ENCODE measurements around the gene SEMA3D.

SEMA3D gene

DNA sequence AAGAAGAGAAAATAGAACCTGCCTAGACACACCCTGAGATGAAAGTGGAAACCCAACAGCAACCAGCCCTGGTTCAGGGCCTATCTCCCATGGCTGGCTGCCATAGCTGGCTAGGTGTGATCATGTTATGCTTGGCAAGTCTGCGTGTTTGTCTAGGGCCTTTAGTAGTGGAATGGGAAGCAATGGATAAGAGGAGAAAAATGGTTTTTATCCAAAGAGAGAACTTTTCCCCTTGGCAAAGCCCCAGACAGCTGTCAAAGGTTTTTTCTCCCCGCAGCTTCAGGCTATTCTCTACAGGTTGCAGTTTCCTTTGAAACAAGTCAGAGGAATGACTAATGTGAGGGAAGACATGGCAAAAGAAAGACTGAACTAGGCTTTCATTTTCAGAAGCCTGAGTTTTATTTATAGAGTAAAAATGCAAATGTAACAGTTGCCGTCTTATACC lies 161.5 kb downstream of the SEMA3D start:
- no peaks in the 10 kb centered on the region for H3K9me3 ChIP-seq (ENCODE audit: control insufficient read depth, low read length)
- H3K36me3 ChIP-seq (ENCODE audit: control insufficient read depth, insufficient read depth, low read length): no peaks in the 10 kb centered on the region
- H3K4me3 ChIP-seq (ENCODE audit: insufficient read depth, low read depth, low read length): no peak overlapping the region
- H3K27me3 ChIP-seq (ENCODE audit: control insufficient read depth, insufficient read depth, low read length, poor library complexity, severe bottlenecking): no peaks in the 10 kb centered on the region
- 82 to 92% methylated on average over 3 of the region's 3 CpGs for WGBS, 2 experiments
- H3K4me1 ChIP-seq (ENCODE audit: control insufficient read depth, insufficient read depth, low read length): no peaks in the 10 kb centered on the region
- no peak overlapping the region for H3K27ac ChIP-seq (ENCODE audit: insufficient read depth, low read depth, low read length, poor library complexity, severe bottlenecking)

DNA sequence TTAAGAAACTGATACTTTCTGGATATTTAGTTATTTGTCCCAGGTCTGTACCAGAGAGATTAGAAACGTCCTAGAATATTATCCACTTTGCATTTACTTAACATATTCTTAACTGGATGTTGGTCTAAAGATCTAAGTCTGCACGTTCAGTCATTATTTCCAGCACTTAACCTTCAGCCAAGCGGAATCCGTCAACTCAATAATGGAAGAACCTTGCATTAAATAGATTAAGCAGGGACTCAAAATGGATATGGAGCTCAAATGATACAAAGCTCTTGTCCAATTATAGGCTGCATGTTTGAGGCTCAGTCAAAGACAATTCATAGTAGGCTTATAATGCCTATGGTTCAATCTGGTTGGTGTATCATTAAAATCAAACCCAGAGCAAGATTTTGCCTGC lies 162.9 kb downstream of the SEMA3D start:
- no peaks in the 10 kb centered on the region for H3K9me3 ChIP-seq (ENCODE audit: control insufficient read depth, low read length)
- no peaks in the 10 kb centered on the region for H3K27me3 ChIP-seq (ENCODE audit: control insufficient read depth, insufficient read depth, low read length, poor library complexity, severe bottlenecking)
- H3K36me3 ChIP-seq (ENCODE audit: control insufficient read depth, insufficient read depth, low read length): no peaks in the 10 kb centered on the region
- no peaks in the 10 kb centered on the region for H3K4me1 ChIP-seq (ENCODE audit: control insufficient read depth, insufficient read depth, low read length)
- no peak overlapping the region for H3K4me3 ChIP-seq (ENCODE audit: insufficient read depth, low read depth, low read length)
- no peak overlapping the region for H3K27ac ChIP-seq (ENCODE audit: insufficient read depth, low read depth, low read length, poor library complexity, severe bottlenecking)
- WGBS, 2 experiments: 96% methylated on average over 3 to 4 of the region's 4 CpGs

DNA sequence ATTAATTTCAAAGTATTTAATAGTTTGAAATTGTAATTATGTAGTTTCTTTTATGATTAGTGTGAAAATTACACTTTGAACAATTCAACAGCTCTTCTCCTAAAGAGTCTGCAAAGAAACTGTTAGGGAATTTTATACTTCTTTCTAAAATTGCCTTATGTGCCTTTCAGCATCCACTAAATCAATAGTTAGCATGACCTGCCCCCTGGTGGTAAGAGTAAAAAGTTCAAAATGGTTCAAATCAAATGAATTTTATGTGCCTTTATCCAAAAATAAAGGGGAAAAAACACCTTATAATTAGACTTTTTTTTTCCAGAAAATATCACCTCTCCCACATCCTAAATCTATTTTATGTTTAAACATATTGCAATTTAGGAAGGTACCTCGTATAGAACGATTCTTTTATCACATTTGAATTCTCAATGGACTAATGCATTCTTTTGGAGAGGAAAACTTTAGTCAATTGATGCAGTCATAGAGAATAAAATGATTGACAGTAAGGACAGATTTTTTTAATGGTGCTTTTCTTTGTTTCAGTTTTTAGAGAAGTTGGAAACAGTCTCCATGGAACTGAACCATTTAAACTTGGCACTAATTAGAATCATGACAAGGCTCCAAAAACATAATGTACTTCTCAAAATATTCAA lies 163.7 kb downstream of the SEMA3D start:
- Histone ChIP-seq H3K27ac (ENCODE audit: insufficient read depth, low read depth, low read length, poor library complexity, severe bottlenecking) (no peak overlapping the region), H3K4me3 (ENCODE audit: insufficient read depth, low read depth, low read length) (no peak overlapping the region), H3K36me3 (ENCODE audit: control insufficient read depth, insufficient read depth, low read length) (no peaks in the 10 kb centered on the region), H3K9me3 (ENCODE audit: control insufficient read depth, low read length) (no peaks in the 10 kb centered on the region), H3K27me3 (ENCODE audit: control insufficient read depth, insufficient read depth, low read length, poor library complexity, severe bottlenecking) (no peaks in the 10 kb centered on the region), H3K4me1 (ENCODE audit: control insufficient read depth, insufficient read depth, low read length) (no peaks in the 10 kb centered on the region)
- WGBS, 2 experiments: 28% methylated on average over 2 of the region's 2 CpGs; no CpG with 5 or more reads in 1 of the 2 experiments

DNA sequence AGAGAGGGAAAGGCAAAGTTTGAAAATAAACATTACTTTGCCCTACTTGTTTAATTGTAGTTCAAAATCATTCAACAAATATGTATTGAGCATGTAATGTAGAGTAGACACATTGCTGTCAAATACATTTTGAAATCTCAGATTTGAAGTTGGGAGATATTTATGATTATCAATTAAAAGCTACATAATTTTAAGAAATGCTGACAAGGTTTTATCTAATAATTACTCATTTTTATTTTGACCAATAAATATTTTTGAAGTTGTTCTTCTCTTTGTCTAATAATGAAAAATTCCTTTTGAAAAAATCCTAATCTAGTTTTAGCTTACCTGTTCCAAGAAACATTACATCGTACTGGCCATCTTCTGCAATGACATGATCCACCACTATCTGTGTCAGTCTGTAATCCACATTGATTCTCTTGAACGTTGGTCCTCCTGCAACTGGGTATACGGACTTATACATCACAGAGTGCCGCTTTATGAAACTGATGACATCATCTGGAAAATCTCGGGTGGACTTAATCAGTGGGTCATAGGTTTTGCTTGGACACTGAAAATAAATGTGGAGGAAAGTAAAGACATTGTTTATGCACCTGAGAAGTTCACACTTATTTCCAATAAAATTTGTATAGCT lies 164.7 kb downstream of the SEMA3D start:
- H3K4me1 ChIP-seq (ENCODE audit: control insufficient read depth, insufficient read depth, low read length): no peaks in the 10 kb centered on the region
- WGBS, 2 experiments: 84 to 87% methylated on average over 5 of the region's 5 CpGs
- no peaks in the 10 kb centered on the region for H3K27me3 ChIP-seq (ENCODE audit: control insufficient read depth, insufficient read depth, low read length, poor library complexity, severe bottlenecking)
- no peak overlapping the region for H3K4me3 ChIP-seq (ENCODE audit: insufficient read depth, low read depth, low read length)
- no peak overlapping the region for H3K27ac ChIP-seq (ENCODE audit: insufficient read depth, low read depth, low read length, poor library complexity, severe bottlenecking)
- no peaks in the 10 kb centered on the region for H3K36me3 ChIP-seq (ENCODE audit: control insufficient read depth, insufficient read depth, low read length)
- H3K9me3 ChIP-seq (ENCODE audit: control insufficient read depth, low read length): no peaks in the 10 kb centered on the region

DNA sequence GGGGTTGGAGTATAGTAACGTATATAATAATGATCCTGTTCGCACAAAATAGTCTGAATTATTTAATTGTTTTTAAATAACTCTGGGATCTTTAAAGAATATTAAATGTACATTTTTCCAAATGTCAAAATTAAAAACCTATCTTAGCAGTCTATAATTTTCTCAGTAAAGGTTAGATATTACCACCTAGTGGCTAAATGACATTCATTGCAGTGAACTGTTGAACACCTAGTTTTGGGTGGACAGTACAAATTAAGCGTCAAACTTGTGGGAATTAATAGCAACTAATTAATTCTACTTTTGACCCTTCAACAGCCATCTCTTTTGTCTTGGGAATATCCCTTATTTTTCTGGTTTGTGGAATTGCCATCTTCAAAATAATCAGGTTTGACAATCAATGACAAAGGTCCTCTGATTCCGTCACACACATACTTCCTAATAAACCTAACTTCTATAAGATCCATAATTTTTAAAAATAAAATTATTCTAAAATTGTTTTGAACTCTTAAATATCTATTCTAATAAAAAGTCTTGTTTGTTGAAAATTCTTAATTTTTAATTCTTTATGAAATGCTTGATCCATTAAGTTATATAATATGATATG lies 165.7 kb downstream of the SEMA3D start:
- Histone ChIP-seq H3K4me1 (ENCODE audit: control insufficient read depth, insufficient read depth, low read length) (no peaks in the 10 kb centered on the region), H3K36me3 (ENCODE audit: control insufficient read depth, insufficient read depth, low read length) (no peaks in the 10 kb centered on the region), H3K27ac (ENCODE audit: insufficient read depth, low read depth, low read length, poor library complexity, severe bottlenecking) (no peak overlapping the region), H3K27me3 (ENCODE audit: control insufficient read depth, insufficient read depth, low read length, poor library complexity, severe bottlenecking) (no peaks in the 10 kb centered on the region), H3K9me3 (ENCODE audit: control insufficient read depth, low read length) (no peaks in the 10 kb centered on the region), H3K4me3 (ENCODE audit: insufficient read depth, low read depth, low read length) (no peak overlapping the region)
- 92 to 100% methylated on average over 1 of the region's 4 CpGs for WGBS, 2 experiments

DNA sequence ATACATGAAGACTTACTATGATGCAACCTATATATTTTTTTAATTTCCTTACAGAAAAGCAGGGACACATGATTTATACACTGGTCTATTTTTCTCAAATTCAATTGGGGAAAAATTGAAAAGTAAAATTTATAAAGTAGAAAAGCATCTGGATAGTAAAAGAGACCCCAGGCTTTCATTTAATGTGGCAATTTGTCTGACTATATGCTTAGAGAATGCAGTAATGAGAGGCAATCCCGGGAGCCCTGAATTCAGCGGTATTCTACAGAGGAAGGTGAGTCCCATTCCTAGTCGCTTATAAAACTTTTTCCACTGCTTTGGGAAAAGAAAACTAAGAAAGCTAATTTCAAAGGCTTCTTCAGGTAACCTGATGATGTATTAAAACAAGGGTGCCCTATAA lies 167.1 kb downstream of the SEMA3D start:
- Histone ChIP-seq H3K36me3 (ENCODE audit: control insufficient read depth, insufficient read depth, low read length) (no peaks in the 10 kb centered on the region), H3K4me3 (ENCODE audit: insufficient read depth, low read depth, low read length) (no peak overlapping the region), H3K27me3 (ENCODE audit: control insufficient read depth, insufficient read depth, low read length, poor library complexity, severe bottlenecking) (no peaks in the 10 kb centered on the region), H3K27ac (ENCODE audit: insufficient read depth, low read depth, low read length, poor library complexity, severe bottlenecking) (no peak overlapping the region), H3K4me1 (ENCODE audit: control insufficient read depth, insufficient read depth, low read length) (no peaks in the 10 kb centered on the region), H3K9me3 (ENCODE audit: control insufficient read depth, low read length) (no peaks in the 10 kb centered on the region)
- 61 to 69% methylated on average over 3 of the region's 3 CpGs for WGBS, 2 experiments

DNA sequence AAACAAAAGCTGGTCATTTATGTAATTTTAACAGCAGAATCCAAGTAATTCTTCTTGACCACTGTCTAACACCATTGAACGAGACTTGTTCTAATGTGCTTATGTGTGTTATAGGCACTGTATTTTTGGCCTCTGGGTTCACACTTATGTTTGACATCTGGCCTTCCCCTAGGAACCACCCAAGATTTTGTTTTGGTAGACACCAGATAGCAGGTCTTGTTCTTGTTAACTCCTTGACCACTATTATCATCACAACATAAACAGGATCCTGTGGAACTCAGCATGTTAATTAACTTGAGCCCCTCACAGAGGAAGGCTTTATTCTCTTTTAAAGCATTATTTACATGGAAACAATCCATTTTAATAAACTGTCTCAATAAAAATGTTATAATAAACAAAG lies 167.7 kb downstream of the SEMA3D start:
- H3K27me3 ChIP-seq (ENCODE audit: control insufficient read depth, insufficient read depth, low read length, poor library complexity, severe bottlenecking): no peaks in the 10 kb centered on the region
- 83 to 100% methylated on average over 1 of the region's 1 CpG for WGBS, 2 experiments
- H3K4me1 ChIP-seq (ENCODE audit: control insufficient read depth, insufficient read depth, low read length): no peaks in the 10 kb centered on the region
- H3K4me3 ChIP-seq (ENCODE audit: insufficient read depth, low read depth, low read length): no peak overlapping the region
- H3K27ac ChIP-seq (ENCODE audit: insufficient read depth, low read depth, low read length, poor library complexity, severe bottlenecking): no peak overlapping the region
- H3K9me3 ChIP-seq (ENCODE audit: control insufficient read depth, low read length): no peaks in the 10 kb centered on the region
- no peaks in the 10 kb centered on the region for H3K36me3 ChIP-seq (ENCODE audit: control insufficient read depth, insufficient read depth, low read length)

DNA sequence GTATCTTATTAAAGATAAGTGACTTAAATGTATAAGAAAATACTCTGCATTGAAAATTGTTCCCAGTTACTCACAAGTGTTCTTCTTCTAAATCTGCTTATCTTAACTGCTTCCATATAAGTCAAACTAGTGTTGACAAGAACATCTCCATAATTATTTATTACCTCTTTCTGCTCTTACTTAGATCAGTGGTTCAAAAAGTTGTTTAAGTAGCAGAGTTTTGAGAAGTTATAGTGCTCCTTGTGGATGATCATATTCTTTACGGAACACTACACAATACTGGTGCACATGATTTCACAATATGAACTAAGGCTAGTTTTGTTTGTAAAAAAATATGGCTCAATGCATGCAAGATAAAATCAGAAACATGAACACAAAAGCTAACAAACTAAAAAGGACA lies 168.4 kb downstream of the SEMA3D start:
- no peak overlapping the region for H3K4me3 ChIP-seq (ENCODE audit: insufficient read depth, low read depth, low read length)
- WGBS, 2 experiments: 100% methylated on average over 1 of the region's 1 CpG; no CpG with 5 or more reads in 1 of the 2 experiments
- H3K27me3 ChIP-seq (ENCODE audit: control insufficient read depth, insufficient read depth, low read length, poor library complexity, severe bottlenecking): no peaks in the 10 kb centered on the region
- H3K4me1 ChIP-seq (ENCODE audit: control insufficient read depth, insufficient read depth, low read length): no peaks in the 10 kb centered on the region
- no peaks in the 10 kb centered on the region for H3K9me3 ChIP-seq (ENCODE audit: control insufficient read depth, low read length)
- no peaks in the 10 kb centered on the region for H3K36me3 ChIP-seq (ENCODE audit: control insufficient read depth, insufficient read depth, low read length)
- no peak overlapping the region for H3K27ac ChIP-seq (ENCODE audit: insufficient read depth, low read depth, low read length, poor library complexity, severe bottlenecking)

DNA sequence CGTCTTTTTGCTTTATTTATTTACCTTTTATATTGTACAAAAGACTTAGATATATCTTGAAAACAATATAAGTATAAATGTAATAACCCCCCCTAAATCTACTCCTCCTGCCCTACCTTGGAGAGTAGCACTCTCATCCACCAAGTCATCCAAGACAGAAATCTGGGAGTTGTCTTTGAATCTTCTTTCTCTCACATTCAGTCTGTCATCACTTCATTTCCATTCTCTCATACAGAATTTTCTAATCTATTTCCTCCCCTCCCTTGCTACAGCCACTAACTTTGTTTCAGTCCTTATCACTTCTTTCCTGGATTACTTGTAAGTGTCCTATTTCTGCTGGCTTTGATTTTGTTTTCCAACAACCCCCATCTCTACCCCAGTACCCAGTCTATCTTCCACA lies 170.6 kb downstream of the SEMA3D start:
- no peaks in the 10 kb centered on the region for H3K27me3 ChIP-seq (ENCODE audit: control insufficient read depth, insufficient read depth, low read length, poor library complexity, severe bottlenecking)
- no peak overlapping the region for H3K4me3 ChIP-seq (ENCODE audit: insufficient read depth, low read depth, low read length)
- no CpG with 5 or more reads among the region's 1 CpG for WGBS, 2 experiments
- no peak overlapping the region for H3K27ac ChIP-seq (ENCODE audit: insufficient read depth, low read depth, low read length, poor library complexity, severe bottlenecking)
- H3K9me3 ChIP-seq (ENCODE audit: control insufficient read depth, low read length): no peaks in the 10 kb centered on the region
- H3K4me1 ChIP-seq (ENCODE audit: control insufficient read depth, insufficient read depth, low read length): no peaks in the 10 kb centered on the region
- no peaks in the 10 kb centered on the region for H3K36me3 ChIP-seq (ENCODE audit: control insufficient read depth, insufficient read depth, low read length)

DNA sequence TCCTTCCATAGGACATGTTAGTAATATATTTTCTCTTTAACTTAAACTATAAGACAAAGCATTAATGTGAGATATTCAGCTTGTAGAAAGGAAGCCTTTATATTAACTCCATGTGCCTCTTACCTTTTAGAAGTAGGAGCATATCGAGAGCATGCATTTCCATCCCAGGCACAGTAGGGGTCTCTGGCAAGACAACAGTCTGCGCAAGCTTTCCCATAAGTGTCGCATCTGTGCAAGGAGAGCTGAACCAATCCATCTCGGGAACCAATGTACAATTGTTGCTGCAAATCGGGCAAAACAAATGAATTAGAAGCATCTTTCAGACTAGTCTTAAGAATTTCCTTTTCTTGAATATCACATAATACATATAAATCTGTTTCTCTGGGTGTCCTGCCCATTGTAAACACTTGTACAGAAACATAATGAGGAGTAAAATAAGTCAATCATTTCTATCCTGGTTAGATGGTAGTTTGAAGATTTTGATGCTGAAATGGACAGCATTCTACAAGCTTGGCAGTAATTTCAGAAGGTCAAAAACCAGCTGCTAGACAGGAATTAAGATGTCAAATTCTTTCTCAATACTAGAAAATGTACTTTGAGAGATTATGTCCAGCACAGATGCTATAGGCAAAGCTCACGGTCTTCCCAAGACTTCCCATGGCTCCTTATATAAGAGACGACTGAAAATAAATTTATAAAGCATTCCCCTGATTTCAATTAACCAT lies 171.8 kb downstream of the SEMA3D start:
- no peaks in the 10 kb centered on the region for H3K4me1 ChIP-seq (ENCODE audit: control insufficient read depth, insufficient read depth, low read length)
- H3K4me3 ChIP-seq (ENCODE audit: insufficient read depth, low read depth, low read length): no peak overlapping the region
- no peaks in the 10 kb centered on the region for H3K27me3 ChIP-seq (ENCODE audit: control insufficient read depth, insufficient read depth, low read length, poor library complexity, severe bottlenecking)
- WGBS, 2 experiments: 95 to 96% methylated on average over 6 of the region's 7 CpGs
- H3K36me3 ChIP-seq (ENCODE audit: control insufficient read depth, insufficient read depth, low read length): no peaks in the 10 kb centered on the region
- no peaks in the 10 kb centered on the region for H3K9me3 ChIP-seq (ENCODE audit: control insufficient read depth, low read length)
- no peak overlapping the region for H3K27ac ChIP-seq (ENCODE audit: insufficient read depth, low read depth, low read length, poor library complexity, severe bottlenecking)

Data from ectodermal cell (in vitro differentiated cells).